RPMI8226 (cell line): ENCODE data around the gene LTB.
A peak's percentile ranks its signal among the peaks of the same experiment; 100 is the strongest.

Experiments used
- DNase-seq: peaks from one replicate; pipeline ENCODE4 v3.0.0-alpha.2; 2015

Gene LTB

DNA sequence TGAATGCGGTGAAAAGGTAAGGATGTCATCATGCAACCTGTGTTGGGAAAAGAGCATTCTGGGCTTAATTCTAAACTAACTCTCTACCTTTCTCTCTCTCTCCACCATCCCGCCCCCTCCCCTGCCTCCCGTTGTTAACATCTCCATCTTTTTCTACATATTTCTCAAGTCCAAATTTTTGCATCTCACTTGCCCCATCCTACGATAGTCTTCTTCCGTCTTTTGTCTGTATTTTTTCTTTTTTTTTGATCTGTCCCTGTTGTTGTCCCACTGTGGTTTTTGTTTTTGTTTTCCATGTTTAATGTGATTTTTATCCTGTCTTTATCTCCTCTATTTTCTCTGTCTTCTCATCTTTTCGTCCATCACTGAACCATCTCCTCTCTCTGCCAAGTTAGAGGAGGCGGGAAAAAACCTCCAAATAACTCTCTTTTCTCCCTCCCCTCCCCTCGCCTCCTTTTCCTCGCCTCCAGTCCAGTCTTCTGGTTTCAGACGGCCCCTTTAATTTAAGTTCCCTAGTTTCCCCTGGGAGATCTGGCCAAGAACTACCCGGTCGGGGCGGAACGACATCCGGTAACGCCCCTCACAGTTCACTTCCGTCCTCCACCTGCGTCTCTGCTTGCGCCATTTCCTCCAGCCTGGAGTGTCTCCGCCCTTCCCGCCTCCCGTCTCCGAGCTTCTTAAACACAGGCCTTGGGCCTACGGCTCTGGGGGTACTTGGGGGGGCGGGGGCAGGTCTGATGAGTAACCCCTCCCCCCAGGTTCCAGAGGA lies 35.1 kb downstream of the LTB start, which contains the start of gene NFKBIL1:
TSS of gene NFKBIL1 (plus strand) at position 651 of the 769 bp plus-strand sequence. CDS start at position 738, 87 bp downstream.
- DNase-seq, result peak; percentile 94

DNA sequence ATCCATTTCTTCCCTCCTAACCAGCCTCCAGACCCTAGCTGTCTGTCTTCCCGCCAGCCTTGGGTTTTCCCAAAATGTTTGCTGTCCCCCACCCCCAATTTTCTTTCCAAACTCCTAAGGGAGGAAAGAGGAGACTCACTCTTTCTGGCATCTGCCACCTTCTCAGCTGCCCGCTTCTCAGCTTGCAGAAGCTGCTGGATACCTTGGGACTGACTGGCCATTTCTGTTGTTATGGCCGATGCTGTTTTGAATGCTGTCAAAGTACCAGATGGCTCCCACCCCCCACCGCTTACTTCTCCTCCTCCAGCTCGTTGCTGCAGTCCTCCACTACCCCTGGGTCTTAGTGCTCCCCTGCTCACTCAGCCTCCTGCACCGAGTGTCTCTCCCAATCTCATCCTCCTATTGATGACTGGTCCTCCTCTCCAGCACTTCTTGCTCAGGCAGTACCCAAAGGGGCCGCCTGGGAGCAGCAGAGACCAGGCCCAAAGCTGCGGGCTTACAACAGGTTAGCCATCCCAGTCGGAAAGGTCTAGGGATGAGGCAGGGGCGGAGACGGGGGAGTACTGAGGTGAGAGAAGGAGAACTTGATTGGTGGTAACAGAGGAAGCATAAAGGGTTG lies 35.8 kb downstream of the LTB start, which contains the start of gene ATP6V1G2:
TSS of gene ATP6V1G2 (minus strand) at position 270 of the 619 bp plus-strand sequence. CDS start at position 221, 49 bp downstream.
- DNase-seq, result peak; percentile 88

DNA sequence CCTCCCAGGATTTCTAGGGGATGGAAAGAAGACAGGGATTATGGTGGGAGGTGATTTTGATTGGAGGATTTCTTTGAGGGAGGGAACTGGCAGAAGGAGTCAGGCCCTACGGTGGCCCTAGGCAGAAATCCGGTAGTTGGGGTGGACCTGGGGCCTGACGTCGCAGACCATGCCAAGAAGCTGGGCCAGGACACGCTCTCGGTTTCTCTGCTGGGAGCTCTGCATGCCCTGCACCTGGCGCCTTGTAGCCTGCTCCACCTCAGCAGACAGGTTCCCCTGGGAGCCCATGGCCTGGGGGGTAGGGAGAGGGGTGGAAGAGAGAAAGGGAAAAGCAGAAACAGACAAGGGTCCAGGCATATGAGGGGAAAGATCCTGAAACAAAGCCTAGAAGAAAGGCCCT lies 36.9 kb downstream of the LTB start:
- DNase-seq, result no peak

DNA sequence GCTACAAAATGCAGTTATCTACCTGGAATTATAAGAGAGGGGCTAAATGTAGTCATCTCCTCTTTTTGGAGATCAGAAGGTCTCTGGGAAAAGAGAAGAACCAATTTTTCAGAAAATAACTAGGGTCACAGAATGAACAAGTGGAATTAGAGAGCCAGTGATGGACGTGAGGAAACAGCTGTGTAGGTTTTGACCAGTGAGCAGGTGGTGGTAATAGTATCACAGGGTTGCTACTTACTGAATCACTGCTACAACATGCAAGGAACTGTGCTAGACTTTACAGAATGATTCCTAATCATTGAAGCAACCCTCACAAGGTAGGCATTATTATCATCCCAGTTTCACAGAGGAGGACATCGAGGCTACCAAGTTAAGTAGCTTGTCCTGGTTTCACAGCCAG lies 37.5 kb downstream of the LTB start:
- DNase-seq, result no peak

DNA sequence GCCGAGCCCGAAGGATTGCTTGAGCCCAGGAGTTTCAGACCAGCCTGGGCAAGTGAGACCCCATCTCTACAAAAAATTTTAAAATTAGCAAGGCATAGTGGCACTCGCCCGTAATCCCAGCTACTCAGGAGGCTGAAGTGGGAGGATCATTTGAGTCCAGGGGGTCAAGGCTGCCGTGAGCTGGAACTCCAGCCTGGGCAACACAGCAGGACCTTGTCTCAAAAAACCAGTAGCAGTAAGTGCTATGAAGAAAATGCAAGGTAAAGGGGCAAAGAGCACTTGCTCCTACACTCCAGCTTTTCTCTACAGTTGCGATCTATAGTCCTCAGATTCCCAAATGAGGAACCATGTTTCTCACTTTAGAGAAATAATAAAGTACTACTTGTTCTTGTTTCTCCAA lies 38.6 kb downstream of the LTB start:
- DNase-seq, result no peak

DNA sequence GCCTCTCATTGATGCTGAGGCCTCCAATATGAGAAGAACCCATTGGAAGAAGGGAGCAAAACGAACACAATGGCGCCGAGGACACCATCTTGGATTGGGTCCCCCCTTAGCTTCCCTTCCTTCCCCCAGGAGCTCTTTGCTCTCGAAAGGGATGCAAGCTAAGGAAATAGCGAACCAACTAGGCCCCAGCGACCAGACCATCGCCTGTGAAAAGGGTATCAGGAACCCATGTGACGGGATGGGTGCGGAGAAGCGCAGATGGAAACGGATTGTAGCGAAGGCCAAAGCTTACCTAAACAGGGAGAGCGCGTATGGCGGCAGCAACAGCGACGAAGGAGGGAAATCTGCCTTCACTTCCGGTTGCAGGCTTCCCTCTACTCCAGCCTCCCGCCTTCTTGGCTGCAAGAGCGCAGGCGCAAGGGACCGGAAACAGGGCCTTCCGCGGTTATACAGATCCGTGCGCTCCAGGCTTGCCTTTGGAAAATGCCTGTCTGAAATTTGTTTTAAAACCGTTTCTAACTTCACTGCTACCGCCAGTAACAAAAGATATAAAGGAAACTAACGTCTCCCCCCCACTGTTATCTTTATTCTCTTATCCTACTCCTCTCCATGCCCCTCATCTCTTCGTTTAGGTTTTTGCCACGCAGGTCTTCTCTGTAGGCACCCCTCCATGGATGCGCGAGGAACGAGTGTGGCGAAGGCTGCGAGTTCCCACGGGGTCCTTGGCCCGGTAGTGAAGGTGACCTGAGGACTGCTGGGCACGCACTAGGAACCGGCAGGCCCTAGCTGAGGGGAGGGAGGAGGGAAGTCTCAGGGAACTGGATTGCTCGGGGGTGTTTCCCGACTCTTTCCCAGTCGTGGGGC lies 40.3 kb downstream of the LTB start, which contains the start of gene DDX39B:
TSS of gene DDX39B (minus strand) at position 346 of the 864 bp plus-strand sequence. CDS start 1,471 bp downstream, outside the sequence.
- peak; percentile 98 for DNase-seq

DNA sequence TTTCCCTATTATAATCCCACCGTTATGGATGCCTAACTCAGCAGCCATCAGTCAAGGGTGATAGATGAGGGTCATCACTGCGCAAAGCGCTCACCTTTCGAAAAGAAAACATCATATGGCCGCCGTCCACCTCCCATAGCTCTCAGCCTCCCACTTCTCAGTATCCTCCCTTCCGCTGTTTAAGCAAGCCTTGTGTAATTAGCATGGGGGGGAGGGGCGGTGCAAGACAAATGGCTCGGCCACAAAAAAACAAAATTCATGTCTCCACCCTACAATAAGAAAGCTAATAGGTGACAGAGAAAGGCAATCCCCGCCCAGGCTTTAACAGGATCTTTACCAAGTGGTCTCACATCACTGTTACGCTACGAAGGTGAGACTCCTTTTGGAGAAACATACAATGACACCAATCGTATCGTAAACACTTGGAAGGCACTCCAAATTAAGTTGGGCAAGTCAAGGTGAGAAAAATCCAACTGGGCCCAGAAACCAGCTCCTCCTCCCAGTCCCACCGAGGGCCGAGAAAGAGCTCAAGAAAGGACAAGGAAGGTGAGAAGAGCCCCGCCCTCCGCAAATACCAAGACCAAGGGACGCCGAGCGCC lies 41.1 kb downstream of the LTB start:
- DNase-seq, result peak; percentile 72

DNA sequence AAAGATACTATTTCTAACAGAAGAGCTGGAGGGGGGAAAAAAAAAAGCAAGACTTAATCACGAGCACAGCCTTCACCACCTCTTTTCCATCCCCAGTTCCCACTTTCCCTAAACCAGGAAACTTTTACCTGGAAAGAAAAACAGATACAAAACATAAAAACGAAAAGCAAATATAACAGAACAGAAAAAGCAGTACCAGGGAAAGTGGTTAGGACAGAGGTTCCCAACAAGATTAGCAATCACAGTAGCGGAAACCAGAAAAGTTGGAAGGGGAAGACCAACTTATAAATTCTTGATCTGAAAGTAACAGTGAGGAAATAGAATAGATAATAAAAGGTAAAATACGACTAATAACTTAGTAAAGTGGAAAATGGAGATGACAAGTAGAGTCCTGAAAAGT lies 41.6 kb downstream of the LTB start:
- no peak for DNase-seq

DNA sequence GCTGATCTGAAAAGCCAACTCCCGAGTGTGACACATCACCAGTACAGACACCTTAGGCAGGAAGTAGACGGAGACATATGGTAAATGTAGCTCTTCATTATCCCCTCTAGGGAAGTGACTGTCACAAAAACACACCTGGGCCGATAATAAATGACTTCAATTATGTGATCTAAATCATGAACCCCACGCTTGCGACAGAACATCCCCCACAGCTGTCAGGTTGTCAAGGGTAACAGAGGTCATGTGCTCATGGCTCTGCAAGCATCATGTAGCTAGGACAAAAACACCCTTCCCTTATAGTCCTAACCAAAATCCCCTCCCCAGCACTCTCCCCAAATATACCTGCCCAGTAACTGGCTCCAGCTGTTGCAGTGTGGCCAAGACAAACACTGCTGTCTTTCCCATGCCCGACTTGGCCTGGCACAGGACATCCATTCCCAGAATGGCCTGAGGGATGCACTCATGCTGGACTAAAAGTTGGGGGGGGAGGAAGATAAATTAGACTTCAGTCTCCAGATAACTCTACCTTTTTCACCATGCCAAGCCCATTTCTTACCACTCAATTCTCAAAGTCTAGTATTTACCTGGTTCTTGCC lies 43.3 kb downstream of the LTB start:
- DNase-seq, result no peak

DNA sequence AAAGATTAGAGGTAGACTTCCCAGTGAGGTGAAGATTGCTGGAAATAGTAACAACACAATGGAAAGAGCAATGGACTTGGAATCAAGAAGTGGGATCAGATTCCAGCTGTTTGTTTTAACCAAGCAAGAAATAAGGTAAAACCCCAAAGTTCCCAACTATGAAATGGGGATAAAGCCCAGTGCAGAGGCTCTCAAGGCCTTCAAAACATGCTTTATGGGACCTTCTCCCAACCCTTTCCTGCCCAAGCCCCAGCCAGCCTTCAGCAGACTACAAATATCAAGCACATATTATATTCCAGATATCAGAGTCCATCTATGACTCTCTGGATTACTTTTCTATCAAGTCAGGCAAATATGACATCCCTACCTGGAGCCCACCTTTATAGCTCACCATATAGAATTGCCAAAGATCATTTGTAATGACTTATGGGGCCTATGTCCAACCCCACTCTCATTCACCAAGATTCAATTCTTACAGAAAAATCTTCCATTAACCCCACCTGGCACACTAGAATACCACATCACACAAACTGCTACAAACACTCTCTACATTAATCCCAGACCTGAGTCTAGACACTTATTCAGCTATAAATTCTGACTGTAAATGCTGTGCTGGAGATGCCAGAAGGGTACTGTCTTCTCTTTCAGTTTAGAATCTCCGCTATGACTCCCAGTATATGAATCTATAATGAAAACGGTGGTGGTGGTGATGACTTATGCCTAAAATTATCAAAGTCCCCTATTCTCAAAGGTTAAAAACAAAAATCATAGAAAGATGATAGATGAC lies 46.5 kb downstream of the LTB start:
- DNase-seq, result no peak

DNA sequence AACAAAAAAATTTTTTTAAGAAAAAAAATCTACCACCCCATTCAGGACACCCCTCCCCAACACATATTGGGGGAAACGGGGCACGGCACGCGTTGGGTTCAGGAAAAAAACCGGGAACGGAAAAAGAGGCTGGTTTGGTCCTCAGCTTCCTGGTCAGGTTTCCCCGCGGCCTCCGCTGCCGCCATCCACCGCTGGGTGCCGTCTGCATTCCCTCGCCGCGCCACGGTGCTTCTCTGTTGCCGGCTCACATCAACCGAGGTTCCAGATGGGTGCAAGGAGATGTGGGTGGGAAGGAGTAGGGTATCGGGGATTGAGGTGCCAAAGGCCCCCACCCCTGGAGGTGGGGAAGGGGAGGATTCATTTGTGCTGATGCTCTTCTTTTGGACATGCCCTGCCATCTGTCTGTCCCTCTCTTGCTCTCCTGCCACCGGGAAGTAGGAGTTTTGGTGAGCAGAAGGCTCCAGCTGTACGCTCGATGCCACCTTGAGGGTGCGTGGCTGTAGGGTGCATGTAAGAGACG lies 47.6 kb downstream of the LTB start:
- DNase-seq, result no peak

DNA sequence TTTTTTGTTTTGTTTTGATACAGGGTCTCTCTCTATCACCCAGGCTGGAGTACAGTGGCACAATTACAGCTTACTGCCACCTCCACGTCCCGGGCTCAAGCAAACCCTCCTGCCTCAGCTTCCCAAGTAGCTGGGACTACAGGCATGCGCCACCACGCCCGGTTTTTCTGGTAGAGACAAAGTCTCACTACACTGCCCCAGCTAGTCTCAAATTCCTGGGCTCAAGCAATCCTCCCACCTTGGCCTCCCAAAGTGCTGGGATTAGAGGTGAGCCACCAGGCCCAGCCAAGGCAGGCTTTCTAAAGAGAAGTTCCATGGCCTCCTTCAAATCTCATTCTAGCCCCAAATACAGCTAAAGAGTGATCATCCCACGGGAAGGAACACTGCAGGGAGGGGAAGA lies 48.2 kb downstream of the LTB start:
- DNase-seq, result no peak

DNA sequence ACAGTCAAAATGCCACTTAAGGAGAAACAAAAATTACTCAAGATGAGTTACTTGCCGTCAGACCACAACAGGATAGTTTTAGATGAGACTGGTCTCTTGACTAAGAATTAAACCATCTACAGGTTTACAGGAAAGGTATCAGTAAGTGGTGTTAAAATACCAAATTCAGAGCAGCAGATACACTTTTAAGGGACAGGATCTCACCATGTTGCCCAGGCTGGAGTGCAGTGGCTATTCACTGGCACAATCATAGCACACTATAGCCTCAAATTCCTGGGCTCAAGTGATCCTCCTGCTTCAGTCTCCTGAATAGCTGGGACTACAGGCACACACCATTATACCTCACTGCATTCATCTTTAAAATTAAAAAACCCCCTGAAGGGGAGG lies 48.8 kb downstream of the LTB start:
- no peak for DNase-seq

DNA sequence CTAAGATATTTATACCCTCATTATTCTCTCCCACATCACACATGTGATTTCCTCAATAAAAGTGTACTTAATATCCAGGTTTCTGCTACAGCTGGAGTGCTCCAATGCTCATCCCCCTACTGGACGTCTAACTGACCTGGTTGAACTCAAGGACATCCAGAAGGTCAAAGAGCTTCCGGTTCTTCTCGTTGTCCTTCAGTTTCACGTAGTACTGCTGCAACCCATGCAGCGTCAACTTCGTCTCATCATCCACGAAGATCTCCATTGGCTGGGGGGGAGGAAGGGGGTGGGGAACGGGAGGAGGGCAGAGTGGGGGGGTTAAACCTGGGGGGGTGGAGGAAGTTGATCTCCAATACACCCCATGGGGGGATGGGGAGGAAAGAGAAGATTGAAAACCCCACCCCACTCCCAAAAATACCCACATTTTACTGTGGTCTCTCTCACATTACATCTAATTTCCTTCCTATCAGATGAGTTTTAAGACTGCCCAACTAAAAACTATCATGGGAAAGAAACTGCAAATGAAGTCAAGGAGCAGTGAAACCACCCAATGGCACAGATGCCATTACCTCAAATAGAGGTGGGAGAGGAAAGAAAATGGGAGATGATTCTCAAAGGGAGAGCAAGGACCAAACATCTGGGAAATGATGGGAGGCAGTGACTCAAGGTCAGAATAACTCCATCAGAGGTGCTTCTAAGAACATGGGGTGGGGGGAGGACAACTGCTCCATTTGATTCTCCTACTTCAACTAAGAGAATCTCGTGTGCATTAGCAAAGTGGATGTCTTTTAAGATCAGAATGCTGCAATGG lies 49.4 kb downstream of the LTB start:
- no peak for DNase-seq

DNA sequence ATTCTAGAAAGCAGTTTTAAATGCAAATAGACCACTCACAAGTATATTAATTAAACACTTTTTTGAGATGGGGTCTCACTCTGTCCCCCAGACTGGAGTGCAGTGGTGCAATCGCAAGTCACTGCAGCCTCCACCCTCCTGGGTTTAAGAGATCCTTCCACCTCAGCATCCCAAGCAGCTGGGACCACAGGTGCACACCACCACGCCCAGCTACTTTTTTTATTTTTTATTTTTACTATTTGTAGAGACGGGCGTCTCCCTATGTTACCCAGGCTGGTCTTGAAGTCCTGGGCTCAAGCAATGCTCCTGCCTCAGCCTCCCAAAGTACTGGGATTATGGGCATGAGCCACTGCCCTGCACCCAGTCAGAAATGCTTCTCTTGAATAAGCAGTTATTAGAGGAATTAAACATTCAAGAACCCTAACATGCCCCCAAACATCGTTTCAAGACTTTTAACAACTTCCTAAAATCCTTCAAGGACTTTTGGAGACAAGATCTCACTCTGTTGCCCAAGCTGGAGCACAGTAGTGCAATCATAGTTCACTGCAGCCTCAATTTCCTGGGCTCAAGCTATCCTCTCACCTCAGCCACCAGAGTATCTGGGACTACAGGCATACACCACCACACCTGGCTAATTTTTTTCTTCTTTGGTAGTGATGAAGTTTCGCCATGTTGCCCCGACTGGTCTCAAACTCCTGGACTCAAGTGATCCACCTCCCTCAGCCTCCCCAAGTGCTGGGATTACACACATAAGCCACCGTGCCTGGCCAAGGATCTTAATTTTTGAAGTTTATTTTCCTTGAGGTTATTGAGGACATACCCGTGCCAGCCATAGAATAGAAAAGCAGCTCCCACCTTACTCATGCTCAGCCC lies 50.2 kb downstream of the LTB start:
- no peak for DNase-seq

DNA sequence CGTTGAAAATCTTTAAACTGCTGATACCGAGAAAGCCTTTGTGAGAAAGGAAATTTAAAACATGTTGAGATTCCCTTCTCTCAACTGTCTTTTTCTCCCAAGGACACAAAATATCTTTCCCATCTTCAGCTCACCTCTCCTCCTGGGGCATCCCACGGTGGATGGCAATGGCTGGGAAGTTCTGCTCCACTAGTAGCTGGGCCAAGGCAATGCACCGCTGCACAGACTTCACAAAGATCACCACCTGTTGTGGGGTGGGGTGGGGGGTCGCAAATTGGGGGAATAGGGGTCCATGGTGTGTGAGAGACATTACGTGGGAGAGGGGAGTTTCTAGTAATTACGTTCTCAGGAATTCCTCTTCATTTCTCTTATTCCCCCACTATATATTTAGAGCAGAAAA lies 51.1 kb downstream of the LTB start:
- no peak for DNase-seq

DNA sequence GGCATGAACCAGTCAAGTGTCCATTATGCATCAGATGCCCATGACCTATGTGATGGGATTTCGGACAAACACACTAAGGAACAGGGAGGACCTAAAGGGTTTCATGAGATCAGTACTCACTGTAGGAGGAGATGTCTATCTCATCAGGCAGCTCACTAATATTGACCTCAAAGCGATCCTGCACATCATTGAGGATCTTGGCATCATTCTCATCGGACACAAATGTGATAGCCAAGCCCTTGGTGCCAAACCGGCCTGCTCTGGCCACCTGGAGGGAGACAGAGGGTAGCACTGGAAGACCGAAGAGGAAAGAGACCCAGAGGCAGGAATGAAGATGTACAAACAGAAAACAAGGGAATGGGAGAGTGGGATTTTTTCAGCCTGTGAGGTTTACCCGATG lies 51.6 kb downstream of the LTB start:
- DNase-seq, result no peak
